Right atrium auricular region (tissue), 2 donors: ENCODE results near the gene SWT1. TPM values are rescaled to one million over a fixed set of nuclear protein-coding genes. Genes with fewer than 3 reads are reported as not detected.

ENCODE experiments used
- DNase-seq: peaks from one replicate; pipeline ENCODE4 v3.0.0-alpha.2; 2019; ENCODE audit warnings: low spot score
- H3K27ac ChIP-seq, 2 donors: fragments of 200-600 bp; sonication (generic); 1 replicate in 1 of 2; 2 replicates in 1 of 2; pipeline ENCODE4 v1.5.1; 2016 to 2019
- H3K27me3 ChIP-seq, 2 donors: fragments of 200-600 bp; sonication (generic); one replicate each; pipeline versions ENCODE4 v1.5.1 to v1.6.0; 2017 to 2019
- H3K36me3 ChIP-seq: fragments of 200-600 bp; sonication (generic); one replicate; pipeline ENCODE4 v1.5.1; 2016
- H3K4me1 ChIP-seq, 2 donors: fragments of 200-600 bp; sonication (generic); one replicate each; pipeline versions ENCODE4 v1.5.1 to v1.6.0; 2017 to 2019
- H3K4me3 ChIP-seq, 2 donors: fragments of 200-600 bp; sonication (generic); 1 replicate in 1 of 2; 2 replicates in 1 of 2; pipeline ENCODE4 v1.5.1; 2017 to 2019; ENCODE audit warnings: mild to moderate bottlenecking in 1 of 2, moderate library complexity in 1 of 2
- H3K9me3 ChIP-seq, 2 donors: fragments of 200-600 bp; sonication (generic); one replicate each; pipeline ENCODE4 v1.5.1; 2019
- total RNA-seq, 2 donors: library from RNA; depleted of rRNA; stranded (reverse); fragments of >200 nt; gene quantifications; one replicate each; pipeline ENCODE4 v1.1.0, GENCODE V29; 2016
- TF ChIP-seq, protein P1 (sequence below), 2 donors: fragments of 200-600 bp; sonication (generic); IDR thresholded peaks; one replicate each; pipeline ENCODE4 v1.5.1; 2019; ENCODE audit warnings: antibody characterized with exemption in 2 of 2

The SWT1 gene
- total RNA-seq, 2 donors from 2014 or later: 4.9 to 6.2 TPM

DNA sequence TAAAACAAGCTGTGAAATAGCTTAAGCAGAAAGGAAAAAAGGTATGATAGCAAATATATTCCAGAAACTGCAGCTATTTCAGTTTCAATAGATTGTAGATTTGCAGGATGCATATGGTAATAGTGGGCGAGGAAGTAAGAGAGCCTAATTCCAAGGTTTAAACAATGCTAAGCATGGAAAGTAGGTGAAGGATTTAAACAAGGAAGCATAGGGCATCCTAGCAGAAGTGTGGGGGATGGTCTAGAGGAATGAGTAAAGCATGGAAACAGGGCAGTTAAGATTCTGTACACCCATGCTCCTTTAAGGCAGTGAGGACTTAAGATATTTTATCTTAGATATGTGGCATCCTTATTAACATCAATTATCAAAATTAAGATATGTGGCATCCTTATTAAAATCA lies 157.4 kb downstream of the SWT1 start:
- Histone ChIP-seq H3K27me3 (no peaks in the 10 kb centered on the region), H3K9me3 (no peaks in the 10 kb centered on the region), H3K4me3 (peak overlapping the region in 1 of 2 donors; percentile 85), H3K27ac (no peak overlapping the region), H3K36me3 (peaks cover 10% of the 10 kb centered on the region), H3K4me1 (peaks cover 0 to 75% of the 10 kb centered on the region in 2 donors)
- no peak for DNase-seq
- TF ChIP-seq, protein P1, sequence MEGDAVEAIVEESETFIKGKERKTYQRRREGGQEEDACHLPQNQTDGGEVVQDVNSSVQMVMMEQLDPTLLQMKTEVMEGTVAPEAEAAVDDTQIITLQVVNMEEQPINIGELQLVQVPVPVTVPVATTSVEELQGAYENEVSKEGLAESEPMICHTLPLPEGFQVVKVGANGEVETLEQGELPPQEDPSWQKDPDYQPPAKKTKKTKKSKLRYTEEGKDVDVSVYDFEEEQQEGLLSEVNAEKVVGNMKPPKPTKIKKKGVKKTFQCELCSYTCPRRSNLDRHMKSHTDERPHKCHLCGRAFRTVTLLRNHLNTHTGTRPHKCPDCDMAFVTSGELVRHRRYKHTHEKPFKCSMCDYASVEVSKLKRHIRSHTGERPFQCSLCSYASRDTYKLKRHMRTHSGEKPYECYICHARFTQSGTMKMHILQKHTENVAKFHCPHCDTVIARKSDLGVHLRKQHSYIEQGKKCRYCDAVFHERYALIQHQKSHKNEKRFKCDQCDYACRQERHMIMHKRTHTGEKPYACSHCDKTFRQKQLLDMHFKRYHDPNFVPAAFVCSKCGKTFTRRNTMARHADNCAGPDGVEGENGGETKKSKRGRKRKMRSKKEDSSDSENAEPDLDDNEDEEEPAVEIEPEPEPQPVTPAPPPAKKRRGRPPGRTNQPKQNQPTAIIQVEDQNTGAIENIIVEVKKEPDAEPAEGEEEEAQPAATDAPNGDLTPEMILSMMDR (IDR thresholded peaks at IDR 0.05): no peak

DNA sequence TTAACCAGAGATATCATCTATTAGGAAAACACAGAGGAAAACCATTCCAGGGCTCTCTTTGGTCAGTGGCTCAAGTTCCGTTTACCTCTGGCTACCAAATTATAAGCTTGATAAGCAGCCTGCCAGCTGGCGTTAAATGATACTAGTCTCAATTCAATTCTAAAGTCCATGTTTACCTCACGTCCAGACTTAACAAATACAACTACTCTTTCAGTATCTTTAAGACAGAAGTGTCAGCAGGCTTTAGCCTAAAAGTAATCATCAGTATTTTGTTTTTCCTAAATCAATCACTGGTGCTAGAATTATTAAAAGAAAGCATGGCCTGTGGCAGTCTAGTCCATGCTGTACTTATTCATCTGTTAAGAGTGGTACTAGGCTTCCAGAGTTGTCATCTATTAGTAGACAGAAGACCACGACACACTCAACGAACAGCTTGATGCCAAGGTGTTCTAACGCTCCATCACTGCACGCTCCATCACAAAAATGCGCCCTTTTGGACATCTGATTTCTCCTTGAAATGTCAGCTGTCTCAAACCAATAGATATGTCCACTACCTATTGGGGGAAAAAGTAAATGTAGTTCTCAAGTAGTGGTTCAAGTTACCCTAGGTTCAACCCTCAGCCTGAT lies 158.6 kb downstream of the SWT1 start:
- peak overlapping the region; percentile 80 to 85 for H3K4me3 ChIP-seq

DNA sequence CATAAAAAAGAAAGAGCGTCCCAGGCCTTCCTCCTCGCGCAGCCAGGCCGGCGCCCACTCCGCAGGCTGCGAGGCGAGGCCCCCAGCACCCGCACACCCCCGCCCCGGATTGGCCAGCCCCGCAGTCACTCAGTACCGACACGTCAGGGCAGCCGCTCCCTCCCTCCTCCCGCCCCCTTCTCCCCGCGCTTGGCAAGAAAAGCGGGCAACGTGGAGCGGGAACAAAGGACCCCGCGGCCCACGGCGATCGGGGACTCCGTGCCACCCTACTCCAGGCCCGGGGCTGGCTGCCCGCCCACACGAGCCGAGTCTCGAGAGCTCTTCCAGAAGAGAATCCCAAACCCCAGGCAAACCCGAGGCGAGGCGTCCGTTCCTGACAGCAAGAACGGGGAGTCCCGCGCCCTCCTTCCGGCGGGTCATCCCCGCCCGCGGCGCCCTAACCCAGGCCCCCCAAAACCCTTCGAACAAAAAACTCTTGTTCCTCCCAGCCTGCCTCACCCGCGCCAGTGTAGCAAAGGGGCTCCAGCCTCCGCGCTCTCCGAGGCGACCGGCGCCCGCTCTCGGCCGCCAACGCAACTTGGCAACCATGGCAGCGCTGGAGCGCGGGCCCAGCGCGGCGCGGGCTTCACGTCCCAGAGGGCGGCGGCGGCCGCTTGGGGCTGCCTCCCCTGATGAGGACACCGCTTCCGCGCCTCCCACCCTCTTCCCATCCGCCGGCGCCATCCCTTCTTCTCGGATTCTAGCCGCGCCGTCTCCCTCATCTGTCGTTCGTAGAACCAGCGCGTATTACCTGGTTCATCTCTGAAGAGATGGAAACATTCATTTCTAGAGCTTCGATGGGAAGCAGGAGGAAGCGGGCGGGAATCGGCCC lies 159.4 kb downstream of the SWT1 start:
- Histone ChIP-seq H3K9me3 (no peaks in the 10 kb centered on the region), H3K4me1 (peaks cover 0 to 62% of the 10 kb centered on the region in 2 donors), H3K36me3 (no peaks in the 10 kb centered on the region), H3K4me3 (peak overlapping the region; percentile 80 to 85), H3K27me3 (no peaks in the 10 kb centered on the region), H3K27ac (peak overlapping the region; percentile 98 to 99)
- peak; percentile 93 for DNase-seq
- TF ChIP-seq, protein P1 (IDR thresholded peaks at IDR 0.05): no peak

More for the DNA sequence above, 158.6 kb downstream of the SWT1 start:
- no peaks in the 10 kb centered on the region for H3K27me3 ChIP-seq
- TF ChIP-seq, protein P1 (IDR thresholded peaks at IDR 0.05): no peak
- peaks cover 0 to 64% of the 10 kb centered on the region in 2 donors for H3K4me1 ChIP-seq
- peak overlapping the region; percentile 98 to 99 for H3K27ac ChIP-seq
- no peak for DNase-seq
- peaks cover 5% of the 10 kb centered on the region for H3K36me3 ChIP-seq
- H3K9me3 ChIP-seq: no peaks in the 10 kb centered on the region

DNA sequence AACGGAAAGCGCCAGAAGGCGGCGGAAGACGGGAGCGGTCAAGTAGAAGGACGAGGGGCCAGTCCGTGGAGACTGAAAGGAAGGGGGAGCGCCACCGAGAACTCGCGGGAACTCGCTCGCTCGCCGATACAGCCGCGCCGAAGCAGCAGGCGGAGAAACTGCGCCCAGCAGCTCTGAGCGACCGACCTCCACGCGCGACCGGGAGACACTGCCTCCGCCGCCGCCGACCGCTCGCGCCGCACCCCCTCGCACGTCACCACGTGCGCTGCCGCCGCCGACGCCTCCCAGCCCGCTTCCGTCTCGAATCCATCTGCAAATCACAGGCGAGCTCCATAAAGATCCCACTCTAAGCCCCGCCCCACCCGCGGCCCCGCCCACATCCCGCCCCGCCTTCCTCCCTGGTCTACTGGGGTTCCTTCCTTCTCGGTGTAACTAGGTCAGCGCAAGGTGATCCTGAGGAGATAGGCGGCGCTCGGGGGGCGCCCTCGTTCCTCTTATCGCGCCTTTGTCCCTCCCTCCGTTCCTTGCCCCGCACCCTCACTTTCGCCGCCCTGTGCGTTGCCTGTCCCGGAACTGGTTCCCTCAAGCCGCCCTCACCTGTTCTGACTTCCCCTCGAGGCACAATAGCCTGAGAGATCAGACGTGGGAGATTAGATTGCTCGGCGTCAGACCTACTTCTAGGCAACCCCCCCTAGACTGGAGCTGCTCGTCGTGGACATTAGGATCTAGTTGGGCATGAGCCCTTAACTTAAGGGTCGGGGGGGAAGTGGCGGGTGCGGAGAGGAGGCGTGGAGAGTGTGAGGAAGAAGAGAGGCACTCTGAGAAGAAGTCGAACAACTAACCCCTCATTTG lies 160.3 kb downstream of the SWT1 start, which contains the start of gene IVNS1ABP:
TSS of gene IVNS1ABP (minus strand) at position 210 of the 852 bp plus-strand sequence. CDS start 7,750 bp downstream, outside the sequence.
- peak within 1 kb of the TSS; percentile 98 to 99 for H3K27ac ChIP-seq
- no peaks in the 10 kb centered on the region for H3K36me3 ChIP-seq
- DNase-seq: peak; percentile 96
- H3K4me1 ChIP-seq: peaks cover 0 to 54% of the 10 kb centered on the region in 2 donors
- no peaks in the 10 kb centered on the region for H3K9me3 ChIP-seq
- TF ChIP-seq, protein P1 (IDR thresholded peaks at IDR 0.05): peak in 1 of 2 donors; percentile 30
- H3K27me3 ChIP-seq: no peaks in the 10 kb centered on the region
- H3K4me3 ChIP-seq: peak within 1 kb of the TSS; percentile 80 to 85

DNA sequence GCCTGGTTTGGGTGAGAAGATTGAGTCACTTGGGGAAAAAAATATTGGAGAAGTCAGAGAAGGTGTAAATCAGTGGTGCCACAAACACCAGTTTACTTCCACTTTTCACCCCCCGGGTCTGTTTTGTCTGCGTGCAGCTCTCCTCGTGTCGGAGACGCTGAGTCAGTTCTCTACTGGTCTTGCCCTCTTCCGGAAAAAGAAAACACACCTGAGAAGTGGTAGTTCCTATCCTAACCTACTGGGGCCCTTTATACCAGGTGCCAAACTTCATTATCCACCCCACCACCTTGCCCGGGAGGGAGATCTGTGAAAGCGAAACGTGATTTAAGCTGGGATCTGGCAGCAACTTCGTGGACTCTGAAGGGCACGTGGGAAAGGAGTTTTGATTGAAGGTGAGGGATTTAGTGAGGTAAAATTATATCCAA lies 160.9 kb downstream of the SWT1 start:
- H3K27me3 ChIP-seq: no peaks in the 10 kb centered on the region
- peak overlapping the region; percentile 80 to 85 for H3K4me3 ChIP-seq
- peaks cover 0 to 47% of the 10 kb centered on the region in 2 donors for H3K4me1 ChIP-seq
- TF ChIP-seq, protein P1 (IDR thresholded peaks at IDR 0.05): no peak
- no peaks in the 10 kb centered on the region for H3K9me3 ChIP-seq
- no peak for DNase-seq
- H3K36me3 ChIP-seq: no peaks in the 10 kb centered on the region
- peak overlapping the region; percentile 98 to 99 for H3K27ac ChIP-seq
